Putamen (tissue), 1 donor: ENCODE results near the gene QPRT.
"Not testable (repeated sequence)": the region's sequence is repeated elsewhere in the genome, so short reads cannot be mapped to it uniquely, and the experiment has no call there.

ENCODE experiments used
- DNase-seq: peaks from one replicate; pipeline ENCODE4 v3.0.0-alpha.2; 2016; ENCODE audit warnings: low spot score

The QPRT gene

GRCh38 chr16:29746518-29746917 is 67.5 kb downstream of the QPRT start:
- not testable (repeated sequence) for DNase-seq
